Activated CD4-positive, CD25-positive, alpha-beta regulatory T cell treated with anti-CD3 and anti-CD28 coated beads, Interleukin-2, amount 50 U/mL, for 16 hours (primary cell): ENCODE measurements around the gene NXPE3.

Experiments used
- DNase-seq: peaks from one replicate; pipeline ENCODE4 v3.0.0-alpha.2; 2020; ENCODE audit warnings: low read depth, low spot score

The NXPE3 gene

DNA sequence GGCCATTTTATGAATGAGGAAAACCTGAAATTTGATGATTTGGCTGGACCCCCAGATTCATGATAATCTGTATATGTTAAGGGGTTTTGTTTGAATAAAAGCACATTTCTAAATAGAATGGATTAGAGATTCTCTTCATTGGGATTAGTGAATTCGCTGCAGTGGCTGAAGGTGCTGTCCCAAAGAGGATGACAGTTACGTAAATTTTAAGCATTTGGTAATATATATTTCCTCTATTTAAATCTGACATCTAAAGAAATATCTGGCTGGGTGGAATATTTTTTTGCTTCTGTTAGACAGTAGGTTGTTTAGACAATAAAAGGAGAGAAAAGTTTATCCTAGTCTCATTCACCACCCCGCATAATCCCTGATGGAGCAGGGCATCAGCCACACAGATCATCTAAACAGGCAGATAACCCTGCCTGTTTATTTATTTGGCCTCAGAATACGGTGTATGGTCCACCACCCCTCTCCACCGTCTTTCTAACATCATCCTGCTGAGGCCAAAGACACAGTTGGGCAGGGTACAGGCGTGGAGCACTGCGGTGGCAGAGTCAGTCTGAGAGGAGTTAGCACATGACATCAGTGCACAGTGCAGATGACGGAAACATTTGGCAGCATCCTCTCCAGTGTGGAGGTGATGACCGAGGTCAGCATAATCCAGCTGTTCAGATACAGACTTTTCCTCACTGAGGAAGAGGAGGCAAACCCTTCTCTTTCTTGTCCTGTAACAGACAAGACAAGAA lies 49.9 kb downstream of the NXPE3 start:
- DNase-seq: no peak

DNA sequence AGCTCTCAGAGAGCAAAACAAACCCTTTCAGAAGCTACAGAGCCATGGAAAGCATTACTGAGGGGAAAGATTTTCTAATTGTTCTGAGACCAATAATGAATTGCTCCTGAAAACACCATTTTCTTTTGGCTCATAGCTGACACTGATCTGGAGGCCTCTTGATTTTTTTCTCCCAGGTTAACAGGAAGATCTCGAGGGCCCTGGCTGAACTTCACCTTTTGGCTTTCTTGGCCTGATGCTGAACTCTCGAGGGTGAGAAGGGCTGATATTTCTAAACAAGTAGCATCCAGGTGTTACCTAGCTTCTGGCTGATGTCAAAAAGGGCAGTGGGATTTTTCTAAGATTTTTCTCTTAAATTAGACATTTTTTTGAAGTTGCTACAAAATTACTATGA lies 50.4 kb downstream of the NXPE3 start:
- DNase-seq: no peak

DNA sequence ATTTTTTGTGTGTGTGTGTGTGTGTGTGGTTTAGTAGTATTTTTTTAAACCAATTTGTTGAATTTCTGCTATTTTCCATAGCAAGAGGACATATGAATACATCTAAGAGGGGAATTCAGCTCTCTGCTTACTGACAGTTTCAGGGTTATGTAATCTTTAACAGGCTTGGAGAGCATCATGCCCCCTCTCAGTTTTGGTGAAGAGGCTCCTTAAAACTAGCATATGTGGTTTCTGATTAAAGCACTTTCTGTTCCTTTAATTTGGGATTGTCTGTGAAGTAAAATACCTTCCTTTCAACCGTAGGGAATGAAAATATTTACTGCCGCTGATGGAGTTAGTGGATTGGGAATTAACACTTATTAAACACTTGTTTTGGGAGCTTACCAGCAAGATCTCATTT lies 50.9 kb downstream of the NXPE3 start:
- DNase-seq: no peak

DNA sequence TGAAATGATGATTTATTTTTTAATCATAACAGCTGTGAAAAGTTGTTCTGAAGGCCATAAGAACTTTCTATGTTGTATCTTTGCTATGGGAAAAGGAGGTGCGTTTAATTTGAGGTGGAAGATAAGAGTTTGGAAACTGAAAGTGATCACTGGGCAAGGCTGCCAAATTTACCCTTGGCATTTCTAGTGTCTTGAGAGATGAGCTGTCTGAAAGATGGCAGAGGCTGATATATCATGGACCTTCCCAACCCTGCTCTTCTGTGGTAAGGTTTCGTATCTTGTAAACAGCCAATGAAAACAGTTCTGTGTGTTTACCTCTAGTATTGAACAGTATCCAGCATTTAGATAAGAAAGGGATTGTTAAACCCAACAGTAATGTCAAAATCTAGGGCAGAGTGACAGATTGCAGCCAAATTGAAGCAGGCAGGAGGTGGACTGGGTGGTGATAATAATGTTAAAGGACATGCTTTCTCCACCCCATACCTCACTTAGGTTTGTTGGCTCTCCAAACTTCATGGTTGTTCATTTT lies 54.5 kb downstream of the NXPE3 start:
- DNase-seq: no peak

DNA sequence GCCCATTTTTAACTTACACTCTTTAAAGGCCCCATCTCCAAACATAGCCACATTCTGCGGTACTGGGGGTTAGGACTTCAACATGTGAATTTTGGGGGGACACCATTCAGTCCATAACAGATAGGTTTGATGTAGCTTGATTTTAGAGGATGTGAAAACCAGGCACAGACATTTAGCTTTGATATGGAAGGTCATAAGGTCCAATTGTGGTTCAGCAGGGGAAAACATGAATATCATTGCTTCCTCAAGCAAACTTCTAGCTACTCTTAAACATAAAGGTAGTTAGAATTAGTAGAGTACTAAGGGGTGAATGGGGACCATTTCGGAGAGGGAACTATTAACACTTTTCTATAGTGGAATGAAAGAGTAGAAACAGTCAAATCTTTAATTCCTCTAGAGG lies 56.7 kb downstream of the NXPE3 start:
- DNase-seq: no peak

DNA sequence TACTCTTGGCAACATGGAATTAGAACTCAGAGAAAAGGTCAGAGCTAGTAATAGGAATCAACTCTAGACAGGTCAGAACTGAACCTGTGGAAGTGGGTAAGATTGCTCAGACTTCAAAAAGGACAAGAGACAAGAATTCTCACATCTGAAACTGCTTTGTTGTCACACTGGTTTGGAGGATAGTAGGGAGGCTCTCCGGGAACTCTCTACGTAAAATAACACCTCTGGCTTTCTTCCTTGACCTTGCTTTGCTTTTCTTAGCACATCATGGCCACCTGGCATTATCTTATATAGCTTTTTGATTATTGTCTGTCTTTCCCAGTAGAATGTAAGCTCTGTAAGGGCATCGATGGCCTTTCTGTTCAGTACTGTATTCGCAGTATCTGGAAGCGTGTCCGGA lies 57.1 kb downstream of the NXPE3 start:
- DNase-seq: no peak

DNA sequence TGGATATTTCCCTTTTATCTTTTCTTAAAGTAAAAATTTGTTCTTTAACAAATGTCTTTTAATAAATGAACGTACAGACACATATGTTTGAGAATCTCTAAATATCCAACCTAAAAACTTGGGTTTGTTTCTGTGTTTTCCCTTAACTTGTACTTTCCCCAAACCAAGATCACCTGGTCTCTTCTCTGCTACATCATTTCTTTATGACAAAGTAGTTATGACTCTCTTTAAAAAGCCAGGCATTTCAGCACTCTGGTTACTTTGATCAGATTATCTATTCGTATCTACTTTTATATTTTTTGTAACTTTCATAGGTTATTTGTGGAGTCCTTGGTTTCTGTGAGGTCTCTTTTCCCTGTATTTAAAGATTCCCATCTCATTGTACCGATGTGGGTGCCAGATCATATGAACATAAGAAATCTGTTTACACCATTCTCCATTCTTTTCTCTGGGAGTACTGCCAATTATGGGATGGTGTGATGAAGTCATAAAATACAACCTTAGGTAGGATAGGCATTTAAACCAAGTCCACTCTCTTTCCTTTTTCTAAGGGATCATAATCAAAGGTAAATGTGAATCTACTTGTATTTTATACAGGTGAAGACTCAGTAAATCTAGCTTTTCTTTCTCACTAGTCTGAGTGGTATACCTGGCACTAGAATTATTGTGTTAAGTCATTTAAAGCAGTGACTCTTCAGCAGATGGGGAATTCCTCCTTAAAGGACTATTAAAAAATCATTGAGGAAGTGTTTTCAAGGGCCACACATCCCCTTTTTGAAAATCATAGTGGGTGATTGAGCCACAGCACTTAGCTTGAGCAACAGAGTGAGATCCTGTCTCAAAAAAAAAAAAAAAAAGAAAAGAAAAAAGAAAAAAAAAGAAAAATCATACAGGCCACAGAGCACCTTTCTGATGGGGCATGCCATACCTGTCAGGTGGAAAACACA lies 57.9 kb downstream of the NXPE3 start:
- DNase-seq: no peak

DNA sequence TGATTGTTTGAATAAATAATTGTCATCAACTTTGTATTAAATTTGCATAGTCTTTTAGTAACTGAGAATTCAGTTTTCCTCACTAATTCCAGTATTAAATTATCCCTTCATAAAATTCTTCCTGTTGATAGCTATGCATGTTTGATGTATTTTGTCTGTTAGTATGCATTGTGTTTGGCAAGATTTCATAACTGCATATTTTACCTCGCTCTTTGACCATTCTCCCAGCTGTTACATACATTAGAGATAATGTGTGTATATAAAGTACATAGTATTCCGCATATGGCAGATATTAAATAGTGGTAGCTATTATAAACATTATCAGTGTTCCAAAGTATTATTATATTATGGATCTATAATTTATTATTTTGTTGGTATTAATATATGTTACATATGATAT lies 59.7 kb downstream of the NXPE3 start:
- DNase-seq: no peak

DNA sequence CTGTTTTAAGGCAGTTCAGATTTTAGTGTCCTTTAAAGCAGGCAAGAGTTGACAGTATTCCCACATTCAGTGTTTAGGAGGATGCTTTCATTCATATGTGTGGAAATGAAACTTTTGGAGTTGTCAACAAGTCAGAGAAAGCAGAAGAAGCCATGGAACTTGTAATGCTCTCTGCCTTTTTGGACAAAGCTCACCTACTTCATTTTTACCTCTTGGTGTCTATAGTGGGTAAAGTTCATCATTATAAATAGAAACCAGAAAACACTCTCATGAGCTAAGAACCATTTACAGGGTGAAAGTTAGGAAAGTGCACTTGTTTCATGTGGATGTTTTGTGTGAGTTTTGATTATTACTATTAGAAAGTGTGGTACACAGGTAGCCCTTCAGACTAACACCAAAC lies 61.1 kb downstream of the NXPE3 start:
- DNase-seq: no peak

DNA sequence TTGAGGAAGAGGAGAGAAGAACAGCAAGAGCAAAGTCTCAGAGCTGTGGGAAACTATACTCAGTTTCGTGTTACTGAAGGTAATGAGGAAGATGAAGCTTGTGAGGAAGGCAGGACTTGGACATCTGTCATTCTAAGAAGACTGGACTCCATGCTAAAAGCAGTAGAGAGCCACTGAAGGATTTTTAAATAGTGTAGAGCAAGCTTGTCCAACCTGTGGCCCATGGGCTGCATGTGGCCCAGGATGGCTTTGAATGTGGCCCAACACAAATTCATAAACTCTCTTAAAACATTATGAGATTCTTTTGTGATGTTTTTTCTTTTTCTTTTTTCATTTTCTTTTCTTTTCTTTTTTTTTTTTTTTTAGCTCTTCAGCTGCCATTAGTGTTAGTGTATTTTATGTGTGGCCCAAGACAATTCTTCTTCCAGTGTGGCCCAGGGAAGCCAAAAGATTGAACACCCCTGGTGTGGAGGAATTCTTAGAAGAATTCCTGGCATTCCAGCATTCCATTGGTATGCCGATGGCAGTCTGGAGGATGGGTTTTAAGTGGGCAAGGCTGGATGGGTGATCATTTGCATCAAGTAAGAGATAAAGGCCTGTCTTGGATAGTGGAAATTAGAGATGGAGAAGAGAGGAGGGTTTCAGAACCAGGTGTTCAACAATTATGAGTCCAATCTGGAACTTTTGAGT lies 63.4 kb downstream of the NXPE3 start:
- no peak for DNase-seq

DNA sequence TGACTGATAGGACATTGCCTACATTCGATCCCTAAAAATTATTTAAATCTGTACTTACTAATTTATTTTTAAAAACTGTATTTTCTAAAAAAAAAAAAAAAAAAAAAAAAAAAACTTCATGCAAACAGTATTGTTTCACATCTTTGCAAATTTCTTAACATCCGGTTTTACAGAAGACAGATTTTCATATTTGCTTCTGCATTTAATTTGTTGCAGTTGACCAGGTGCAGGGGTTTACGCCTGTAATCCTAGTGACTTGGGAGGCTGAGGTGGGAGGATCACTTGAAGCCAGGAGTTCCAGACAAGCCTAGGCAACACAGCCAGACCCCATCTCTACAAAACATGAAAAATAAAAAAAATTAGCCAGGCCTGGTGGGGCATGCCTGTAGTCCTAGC lies 63.9 kb downstream of the NXPE3 start:
- DNase-seq: no peak

DNA sequence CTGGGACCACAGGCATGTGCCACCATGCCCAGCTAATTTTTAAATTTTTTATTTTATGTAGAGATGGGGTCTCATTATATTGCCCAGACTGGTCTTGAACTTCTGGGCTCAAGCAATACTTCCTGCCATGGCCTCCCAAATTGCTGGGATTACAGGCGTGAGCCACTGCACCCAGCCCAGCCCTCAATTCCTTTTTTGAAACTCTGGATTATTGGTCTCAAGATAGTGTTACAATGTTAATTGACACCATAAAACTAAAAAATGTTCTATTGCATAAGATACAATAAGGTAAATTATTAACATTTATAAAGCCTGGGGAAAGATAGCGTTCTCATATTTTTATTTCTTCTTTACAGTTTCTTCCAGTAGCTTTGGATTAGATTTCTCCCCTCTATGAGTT lies 66.4 kb downstream of the NXPE3 start:
- no peak for DNase-seq

DNA sequence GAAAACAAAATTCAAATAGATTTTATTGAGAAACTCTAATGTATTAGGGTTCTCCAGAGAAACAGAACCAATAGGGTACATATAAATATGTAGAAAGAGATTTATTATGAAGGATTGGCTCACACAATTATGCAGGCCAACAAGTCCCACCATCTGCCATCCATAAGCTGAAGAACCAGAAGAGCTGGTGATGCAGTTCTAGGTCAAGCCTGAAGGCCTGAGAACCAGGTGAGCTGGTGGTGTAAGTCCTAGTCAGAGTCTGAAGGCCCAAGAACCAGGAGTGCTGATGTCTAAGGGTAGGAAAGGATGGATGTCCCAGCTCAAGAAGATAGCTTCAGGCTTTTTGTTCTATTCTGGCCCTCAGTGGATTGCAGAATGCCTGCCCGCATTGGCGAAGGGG lies 67.7 kb downstream of the NXPE3 start:
- no peak for DNase-seq

DNA sequence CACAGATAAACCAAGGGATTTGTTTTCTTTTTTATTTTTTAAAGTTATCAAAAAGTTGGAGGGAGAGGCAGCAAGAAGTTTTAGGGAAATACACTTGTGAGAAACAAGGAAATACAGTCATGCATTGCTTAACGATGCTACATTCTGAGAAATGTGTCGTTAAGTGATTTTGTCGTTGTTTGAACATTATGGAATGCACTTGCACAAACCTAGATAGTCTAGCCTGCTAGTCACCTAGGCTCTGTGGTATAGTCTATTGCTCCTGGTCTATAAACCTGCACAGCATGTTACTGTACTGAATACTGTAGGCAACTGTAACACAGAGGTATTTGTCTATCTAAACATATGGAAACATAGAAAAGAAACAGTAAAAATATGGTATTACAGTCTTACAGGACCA lies 68.3 kb downstream of the NXPE3 start:
- DNase-seq: no peak

DNA sequence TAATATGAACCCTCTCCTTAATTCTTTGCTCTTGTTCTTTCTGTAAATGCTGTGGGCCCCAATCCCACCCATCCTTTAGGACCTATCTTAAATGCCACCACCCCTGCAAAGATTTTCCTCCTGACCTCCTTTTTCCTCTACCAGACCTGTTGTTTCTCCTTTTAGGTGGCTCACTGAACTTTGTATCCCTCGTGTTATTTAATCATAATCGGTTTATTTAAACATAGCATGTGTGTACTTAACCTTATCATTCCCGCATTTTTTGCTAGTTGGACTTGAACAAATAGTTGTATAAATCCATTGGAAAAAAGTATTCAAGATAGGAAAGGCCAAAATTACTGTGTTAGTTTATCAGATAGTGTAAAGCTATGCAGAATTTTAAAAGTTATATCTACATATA lies 69.3 kb downstream of the NXPE3 start:
- DNase-seq: no peak

DNA sequence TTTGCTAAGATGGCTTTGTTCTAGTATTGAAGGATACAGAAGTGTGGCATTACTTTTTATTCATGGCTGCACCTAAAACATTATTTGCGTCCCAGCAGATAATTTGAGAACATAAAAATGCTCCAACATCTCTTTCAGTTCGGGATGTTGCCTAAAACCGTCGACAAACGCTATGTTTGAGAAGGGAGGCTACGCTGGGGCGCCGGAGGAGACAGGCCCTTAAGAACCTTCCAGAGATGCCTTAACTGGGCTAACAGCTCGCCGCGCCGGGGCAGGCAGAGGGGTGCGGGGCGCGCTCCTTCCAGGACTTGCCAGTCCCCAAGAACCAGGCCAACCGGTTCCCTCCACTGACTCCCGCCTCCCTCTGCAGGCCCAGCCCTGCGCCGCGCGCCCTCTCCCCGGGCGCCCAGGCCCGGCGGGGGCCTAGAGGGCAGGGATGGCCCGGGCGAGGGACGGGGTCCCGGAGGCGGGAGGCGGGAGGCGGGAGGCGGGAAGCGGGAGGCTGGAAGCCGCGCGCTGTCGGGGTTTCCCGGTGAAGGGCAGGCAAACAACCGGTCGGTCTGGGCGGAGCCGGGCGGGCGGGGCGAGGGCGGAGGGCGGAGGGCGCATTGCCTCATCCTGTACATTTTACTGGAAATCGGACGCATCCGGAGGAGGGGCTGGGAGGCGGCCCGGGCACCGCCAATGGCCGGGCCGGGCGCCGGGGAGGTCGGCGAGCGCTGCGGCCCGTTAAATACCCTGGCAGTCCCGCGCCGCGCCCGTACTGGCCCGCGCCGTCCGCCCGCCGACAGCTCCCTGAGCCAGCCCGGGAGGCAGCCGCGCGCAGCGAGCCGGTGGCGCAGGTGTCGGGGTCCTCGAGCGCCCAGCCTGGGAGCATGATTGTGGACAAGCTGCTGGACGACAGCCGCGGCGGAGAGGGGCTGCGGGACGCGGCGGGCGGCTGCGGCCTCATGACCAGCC lies 70.0 kb downstream of the NXPE3 start, which contains the start of gene NFKBIZ:
NFKBIZ (plus strand) TSS at position 761 of the 960 bp plus-strand sequence; CDS start at position 876, 115 bp downstream.
- peak; percentile 86 for DNase-seq

DNA sequence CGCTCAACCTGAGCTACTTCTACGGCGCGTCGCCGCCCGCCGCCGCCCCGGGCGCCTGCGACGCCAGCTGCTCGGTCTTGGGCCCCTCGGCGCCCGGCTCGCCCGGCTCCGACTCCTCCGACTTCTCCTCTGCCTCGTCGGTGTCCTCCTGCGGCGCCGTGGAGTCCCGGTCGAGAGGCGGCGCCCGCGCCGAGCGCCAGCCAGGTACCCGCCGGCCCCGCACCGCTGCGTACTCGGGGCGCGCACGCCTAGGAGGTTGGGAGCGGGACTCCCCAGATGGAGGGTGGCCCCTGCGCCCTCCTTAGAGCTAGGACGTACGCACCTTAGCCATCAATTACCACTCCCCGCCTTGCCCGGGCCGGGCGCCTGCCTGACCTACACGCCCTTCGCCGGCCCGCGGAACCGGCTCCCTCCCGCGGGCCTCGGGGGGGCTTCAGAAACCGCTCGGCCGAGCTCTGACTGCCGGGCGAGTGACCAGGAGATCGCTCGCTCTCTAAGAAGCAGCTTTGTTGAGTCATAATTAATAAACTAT lies 70.8 kb downstream of the NXPE3 start:
- peak; percentile 19 for DNase-seq

DNA sequence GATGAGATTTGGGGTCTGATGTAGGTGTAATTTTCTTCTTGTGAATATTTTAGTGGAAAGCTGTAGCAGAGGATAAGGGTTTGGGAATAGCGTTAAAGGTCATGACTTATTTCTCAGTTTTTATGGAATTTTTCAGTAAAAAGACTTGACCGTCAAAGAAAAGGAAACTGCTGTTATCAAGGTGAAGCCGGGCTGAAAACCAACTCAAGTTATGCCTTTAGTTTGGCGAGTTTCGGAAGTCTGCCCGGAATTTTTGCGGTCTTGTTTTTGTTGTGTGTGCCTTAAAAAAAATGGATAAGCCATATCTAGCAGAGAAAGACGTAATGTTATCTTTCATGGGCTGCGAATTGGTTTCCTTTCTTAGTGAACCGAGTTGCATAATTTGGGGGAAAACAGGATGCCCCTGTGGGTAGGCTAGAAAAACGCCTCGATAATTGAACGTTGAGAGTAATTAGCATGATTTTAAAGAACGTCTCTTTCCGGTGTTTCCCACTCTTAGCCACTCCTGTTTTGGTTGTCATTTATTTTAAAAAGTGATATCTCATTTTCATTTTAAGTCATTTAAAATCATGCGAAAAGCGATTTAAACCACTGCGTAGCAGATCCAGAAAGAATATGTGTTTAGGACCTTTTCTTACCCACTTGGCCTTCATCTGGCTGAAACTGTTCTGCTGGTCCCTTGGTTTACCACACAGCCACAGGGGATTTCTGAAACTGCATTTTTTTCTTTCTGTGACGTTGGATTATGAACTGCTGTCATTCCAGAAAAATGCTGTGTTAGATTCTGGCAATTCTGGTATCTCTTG lies 71.4 kb downstream of the NXPE3 start:
- DNase-seq: peak; percentile 22

DNA sequence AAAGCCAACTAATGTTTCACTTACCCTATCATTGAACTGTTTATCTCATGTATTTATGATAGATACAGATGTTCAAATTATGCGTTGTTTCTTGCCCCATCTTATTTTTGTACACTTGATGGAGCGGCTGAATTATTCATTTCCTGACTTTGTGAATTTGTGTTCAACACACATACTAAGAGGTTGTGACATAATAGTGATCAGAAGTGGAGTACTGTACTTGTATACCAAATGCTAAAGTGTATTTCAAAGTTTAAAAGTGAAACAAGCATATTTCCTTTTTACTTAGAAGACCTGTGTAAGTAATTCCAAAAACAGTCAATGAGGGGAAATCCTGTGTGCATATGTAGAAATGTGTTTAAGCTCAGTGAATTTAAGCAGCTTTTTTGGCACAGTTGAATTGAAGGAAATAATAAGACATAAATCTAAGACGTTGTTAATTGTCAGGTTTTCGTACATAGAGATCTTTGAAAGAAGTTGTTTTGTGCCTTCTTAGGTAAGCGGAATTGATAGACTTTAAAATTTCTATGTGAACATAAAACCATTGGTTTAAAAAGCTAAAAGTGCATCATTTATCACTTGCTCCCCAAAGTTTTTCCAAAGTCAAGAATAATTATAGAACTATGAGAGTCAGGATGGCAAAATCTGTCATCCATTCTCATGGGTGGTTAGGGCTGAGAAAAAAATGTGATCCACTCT lies 72.2 kb downstream of the NXPE3 start:
- DNase-seq: no peak
